Mucosa of rectum (tissue), 2 donors: Measurements from ENCODE around the gene IDI1.

Experiments used
- H3K27ac ChIP-seq, 2 donors: one replicate each; pipeline ENCODE4 v1.7.0; 2013; ENCODE audit warnings: inconsistent platforms in 2 of 2, low read depth in 2 of 2, low read length in 2 of 2
- H3K27me3 ChIP-seq, 2 donors: one replicate each; pipeline ENCODE4 v1.7.0; 2013; ENCODE audit warnings: low read length in 2 of 2; ENCODE audit not compliant: control insufficient read depth in 2 of 2, insufficient read depth in 2 of 2
- H3K36me3 ChIP-seq, 2 donors: one replicate each; pipeline ENCODE4 v1.7.0; 2013; ENCODE audit warnings: low read length in 2 of 2; ENCODE audit not compliant: control insufficient read depth in 2 of 2, insufficient read depth in 2 of 2
- H3K4me1 ChIP-seq, 2 donors: one replicate each; pipeline ENCODE4 v1.7.0; 2013; ENCODE audit warnings: low read length in 2 of 2, mild to moderate bottlenecking in 1 of 2; ENCODE audit not compliant: control insufficient read depth in 2 of 2, insufficient read depth in 2 of 2
- H3K4me3 ChIP-seq, 2 donors: one replicate each; pipeline ENCODE4 v1.7.0; 2013; ENCODE audit warnings: low read length in 2 of 2
- H3K9ac ChIP-seq, 2 donors: one replicate each; pipeline ENCODE4 v1.7.0; 2013; ENCODE audit warnings: low read length in 2 of 2, low read depth in 1 of 2, mild to moderate bottlenecking in 1 of 2
- H3K9me3 ChIP-seq, 2 donors: one replicate each; pipeline ENCODE4 v1.7.0; 2013; ENCODE audit warnings: low read length in 2 of 2; ENCODE audit not compliant: control insufficient read depth in 2 of 2
- donor health status: healthy.
- donor health status: Normal muscosa, but diverticular disease.

Gene IDI1

GRCh38 chr10:1064964-1065247 lies 16.0 kb upstream of the IDI1 start:
- no peaks in the 10 kb centered on the region for H3K27me3 ChIP-seq
- no peak overlapping the region for H3K4me3 ChIP-seq
- no peaks in the 10 kb centered on the region for H3K9me3 ChIP-seq
- H3K9ac ChIP-seq: no peak overlapping the region
- H3K4me1 ChIP-seq: no peaks in the 10 kb centered on the region
- peaks cover 2 to 13% of the 10 kb centered on the region in 2 donors for H3K36me3 ChIP-seq
- no peak overlapping the region for H3K27ac ChIP-seq

- H3K4me3 ChIP-seq: no peak overlapping the region
- H3K27ac ChIP-seq: no peak overlapping the region
- H3K9ac ChIP-seq: no peak overlapping the region
- H3K4me1 ChIP-seq: no peaks in the 10 kb centered on the region
- H3K36me3 ChIP-seq: peaks cover 2 to 13% of the 10 kb centered on the region in 2 donors
- no peaks in the 10 kb centered on the region for H3K27me3 ChIP-seq
- H3K9me3 ChIP-seq: no peaks in the 10 kb centered on the region
Measured at GRCh38 chr10:1063232-1063865, 14.4 kb upstream of the IDI1 start.

- peaks cover 5 to 9% of the 10 kb centered on the region in 2 donors for H3K4me1 ChIP-seq
- H3K9ac ChIP-seq: no peak overlapping the region
- H3K9me3 ChIP-seq: no peaks in the 10 kb centered on the region
- H3K4me3 ChIP-seq: no peak overlapping the region
- H3K27ac ChIP-seq: no peak overlapping the region
- no peaks in the 10 kb centered on the region for H3K27me3 ChIP-seq
- H3K36me3 ChIP-seq: peaks cover 2 to 13% of the 10 kb centered on the region in 2 donors
Measured at GRCh38 chr10:1061930-1062774, 13.2 kb upstream of the IDI1 start.

GRCh38 chr10:1059902-1060301 lies 11.0 kb upstream of the IDI1 start:
- no peaks in the 10 kb centered on the region for H3K9me3 ChIP-seq
- H3K27me3 ChIP-seq: no peaks in the 10 kb centered on the region
- no peak overlapping the region for H3K27ac ChIP-seq
- H3K4me3 ChIP-seq: no peak overlapping the region
- no peak overlapping the region for H3K9ac ChIP-seq
- peaks cover 2 to 11% of the 10 kb centered on the region in 2 donors for H3K36me3 ChIP-seq
- H3K4me1 ChIP-seq: peaks cover 10 to 14% of the 10 kb centered on the region in 2 donors

- H3K9me3 ChIP-seq: no peaks in the 10 kb centered on the region
- peak overlapping the region in 1 of 2 donors; percentile 98 for H3K4me3 ChIP-seq
- no peak overlapping the region for H3K9ac ChIP-seq
- H3K27me3 ChIP-seq: no peaks in the 10 kb centered on the region
- peaks cover 0 to 14% of the 10 kb centered on the region in 2 donors for H3K36me3 ChIP-seq
- peaks cover 16 to 20% of the 10 kb centered on the region in 2 donors for H3K4me1 ChIP-seq
- no peak overlapping the region for H3K27ac ChIP-seq
Measured at GRCh38 chr10:1058017-1058416, 9.1 kb upstream of the IDI1 start.

- Histone ChIP-seq H3K9me3 (no peaks in the 10 kb centered on the region), H3K27ac (peak overlapping the region; percentile 95 to 98), H3K4me1 (peaks cover 16 to 20% of the 10 kb centered on the region in 2 donors), H3K27me3 (no peaks in the 10 kb centered on the region), H3K36me3 (peaks cover 0 to 21% of the 10 kb centered on the region in 2 donors), H3K9ac (peak overlapping the region; percentile 96 to 97), H3K4me3 (peak overlapping the region; percentile 97 to 98)
Measured at GRCh38 chr10:1057106-1057657, 8.3 kb upstream of the IDI1 start.

GRCh38 chr10:1056326-1057105 lies 7.6 kb upstream of the IDI1 start, which contains the start of gene WDR37:
Gene WDR37 (plus strand): TSS chr10:1056385. CDS start chr10:1072156, 15,771 bp downstream.
- Histone ChIP-seq H3K4me3 (peak within 1 kb of the TSS; percentile 97 to 98), H3K27ac (peak within 1 kb of the TSS; percentile 95 to 98), H3K4me1 (peaks cover 16 to 20% of the 10 kb centered on the region in 2 donors), H3K27me3 (no peaks in the 10 kb centered on the region), H3K36me3 (peaks cover 0 to 21% of the 10 kb centered on the region in 2 donors), H3K9me3 (no peaks in the 10 kb centered on the region), H3K9ac (peak within 1 kb of the TSS; percentile 96 to 97)

GRCh38 chr10:1054684-1055083 lies 5.8 kb upstream of the IDI1 start:
- H3K9me3 ChIP-seq: no peaks in the 10 kb centered on the region
- peaks cover 0 to 18% of the 10 kb centered on the region in 2 donors for H3K36me3 ChIP-seq
- H3K27me3 ChIP-seq: no peaks in the 10 kb centered on the region
- H3K4me3 ChIP-seq: peak overlapping the region; percentile 97 to 98
- no peak overlapping the region for H3K9ac ChIP-seq
- H3K4me1 ChIP-seq: peaks cover 25 to 26% of the 10 kb centered on the region in 2 donors
- no peak overlapping the region for H3K27ac ChIP-seq

- H3K9ac ChIP-seq: no peak overlapping the region
- no peaks in the 10 kb centered on the region for H3K9me3 ChIP-seq
- peak overlapping the region; percentile 17 to 98 for H3K4me3 ChIP-seq
- H3K36me3 ChIP-seq: peaks cover 0 to 18% of the 10 kb centered on the region in 2 donors
- peak overlapping the region in 1 of 2 donors; percentile 37 for H3K27ac ChIP-seq
- no peaks in the 10 kb centered on the region for H3K27me3 ChIP-seq
- H3K4me1 ChIP-seq: peaks cover 26 to 27% of the 10 kb centered on the region in 2 donors
Measured at GRCh38 chr10:1050554-1050953, 1.6 kb upstream of the IDI1 start.
